ENCODE measurements around the gene NFATC2. TPM values are rescaled to one million over a fixed set of nuclear protein-coding genes. Genes with fewer than 3 reads are reported as not detected.
A peak's percentile ranks its signal among the peaks of the same experiment; 100 is the strongest.

Gene NFATC2
- total RNA-seq, 1 donor from 2014 or later = 3.9 TPM

DNA sequence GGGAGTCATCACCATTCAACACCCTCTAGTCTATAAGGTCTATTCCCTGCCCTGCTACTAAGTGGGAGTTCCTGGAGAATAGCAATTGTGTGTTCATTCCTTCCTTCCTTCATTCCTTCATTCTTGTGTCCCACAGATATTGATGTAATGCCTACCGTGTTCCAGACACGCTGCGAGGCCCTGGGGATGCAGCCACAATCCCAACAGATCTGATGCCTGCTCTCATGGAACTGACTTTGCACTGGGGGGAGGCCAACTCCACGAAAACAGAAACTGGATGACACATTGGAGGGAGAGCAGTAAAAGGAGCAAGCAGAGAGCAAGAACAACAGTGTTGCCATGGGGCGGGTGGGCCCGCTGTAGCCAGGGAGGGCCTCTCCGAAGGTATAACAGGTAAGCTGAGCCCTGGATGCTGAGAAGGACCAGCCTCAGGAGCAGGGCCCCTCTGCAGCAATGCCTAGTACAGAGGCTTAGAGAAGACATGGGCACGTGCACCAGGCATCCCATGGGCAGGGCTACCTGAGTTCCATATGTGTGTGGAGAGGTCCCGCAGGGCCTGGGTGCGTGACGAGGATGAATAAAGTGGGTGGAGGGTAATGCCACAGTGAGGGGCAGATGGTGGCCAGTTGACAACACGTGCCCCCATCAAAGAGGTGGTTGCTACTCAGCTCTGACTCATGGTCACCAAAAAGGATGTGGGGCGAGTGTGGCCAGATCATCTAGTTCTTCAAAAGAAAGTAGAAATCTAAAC lies 173.9 kb downstream of the NFATC2 start:
- TF ChIP-seq EZH2 (IDR thresholded peaks at IDR 0.05; ENCODE audit: insufficient read depth, low read length) = no peak
- TF ChIP-seq, protein P1, sequence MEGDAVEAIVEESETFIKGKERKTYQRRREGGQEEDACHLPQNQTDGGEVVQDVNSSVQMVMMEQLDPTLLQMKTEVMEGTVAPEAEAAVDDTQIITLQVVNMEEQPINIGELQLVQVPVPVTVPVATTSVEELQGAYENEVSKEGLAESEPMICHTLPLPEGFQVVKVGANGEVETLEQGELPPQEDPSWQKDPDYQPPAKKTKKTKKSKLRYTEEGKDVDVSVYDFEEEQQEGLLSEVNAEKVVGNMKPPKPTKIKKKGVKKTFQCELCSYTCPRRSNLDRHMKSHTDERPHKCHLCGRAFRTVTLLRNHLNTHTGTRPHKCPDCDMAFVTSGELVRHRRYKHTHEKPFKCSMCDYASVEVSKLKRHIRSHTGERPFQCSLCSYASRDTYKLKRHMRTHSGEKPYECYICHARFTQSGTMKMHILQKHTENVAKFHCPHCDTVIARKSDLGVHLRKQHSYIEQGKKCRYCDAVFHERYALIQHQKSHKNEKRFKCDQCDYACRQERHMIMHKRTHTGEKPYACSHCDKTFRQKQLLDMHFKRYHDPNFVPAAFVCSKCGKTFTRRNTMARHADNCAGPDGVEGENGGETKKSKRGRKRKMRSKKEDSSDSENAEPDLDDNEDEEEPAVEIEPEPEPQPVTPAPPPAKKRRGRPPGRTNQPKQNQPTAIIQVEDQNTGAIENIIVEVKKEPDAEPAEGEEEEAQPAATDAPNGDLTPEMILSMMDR (IDR thresholded peaks at IDR 0.05; ENCODE audit: insufficient read depth, low read depth, low read length) = no peak
- Histone ChIP-seq H3K27ac (ENCODE audit: low read depth, low read length) (peak overlapping the region; percentile 100), H3K27me3 (ENCODE audit: insufficient read depth, low read length) (no peaks in the 10 kb centered on the region), H3K79me2 (ENCODE audit: insufficient read depth, low read length) (peaks cover 18% of the 10 kb centered on the region), H3K4me3 (ENCODE audit: insufficient read depth, low read depth, low read length) (no peak overlapping the region), H3K9ac (ENCODE audit: low read length) (peak overlapping the region; percentile 92), H3K9me3 (ENCODE audit: insufficient read depth, low read depth, low read length) (no peaks in the 10 kb centered on the region), H3K4me1 (ENCODE audit: insufficient read depth, low read length) (peaks cover 48% of the 10 kb centered on the region), H3K4me2 (ENCODE audit: low read length) (peak overlapping the region; percentile 1), H3K36me3 (ENCODE audit: insufficient read depth, low read length) (no peaks in the 10 kb centered on the region), H2AFZ (ENCODE audit: low read depth, low read length) (no peak overlapping the region), H4K20me1 (ENCODE audit: insufficient read depth, low read length) (no peaks in the 10 kb centered on the region)
- DNase-seq (ENCODE audit: low read depth) (peak; percentile 66), FAIRE-seq (no peak)
- no peaks in the 10 kb centered on the region for H3K27me3 Mint-ChIP-seq (ENCODE audit: low read depth, unreplicated experiment)
- H3K9me3 Mint-ChIP-seq (ENCODE audit: unreplicated experiment) = peaks cover 8% of the 10 kb centered on the region
- H3K4me3 Mint-ChIP-seq (ENCODE audit: unreplicated experiment) = peak overlapping the region; percentile 18
- peaks cover 34% of the 10 kb centered on the region for H3K4me1 Mint-ChIP-seq (ENCODE audit: low read depth, unreplicated experiment)
- peak overlapping the region; percentile 85 for H3K27ac Mint-ChIP-seq (ENCODE audit: unreplicated experiment)
- peaks cover 6% of the 10 kb centered on the region for H3K36me3 Mint-ChIP-seq (ENCODE audit: low read depth, unreplicated experiment)

DNA sequence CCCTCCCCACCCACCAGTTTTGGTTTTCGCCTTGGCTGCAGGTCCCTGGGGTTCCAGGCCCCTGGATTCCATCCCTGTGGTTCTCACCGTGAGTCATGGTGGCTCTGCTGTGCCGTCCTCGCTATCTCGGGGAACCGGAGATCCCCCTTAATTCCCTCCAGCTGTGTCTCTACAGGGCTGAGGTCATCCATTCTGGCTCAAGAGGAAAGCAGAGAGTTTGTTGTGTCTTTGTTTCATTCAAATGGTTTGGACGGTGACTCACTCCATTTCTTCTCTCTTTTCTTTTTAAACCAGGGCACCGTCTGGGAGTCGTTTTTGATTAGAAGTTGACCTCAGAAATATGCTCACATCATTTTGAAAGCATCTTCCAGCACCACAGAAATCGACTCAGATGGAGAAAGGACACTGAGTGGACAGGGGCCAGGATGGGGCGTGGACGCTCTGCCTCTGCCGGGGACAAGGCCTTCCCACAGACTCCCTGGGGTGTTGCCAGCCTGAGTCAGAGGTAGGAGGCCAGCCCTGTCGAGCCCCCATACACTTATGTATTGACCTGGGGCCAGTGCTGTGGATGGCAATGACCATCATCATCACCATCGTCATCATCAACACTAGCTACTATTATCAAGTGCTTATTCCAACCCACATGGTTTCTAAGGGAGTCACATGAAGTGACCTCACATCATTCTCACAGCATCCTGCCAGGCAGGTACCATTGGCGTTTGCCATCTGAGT lies 176.2 kb downstream of the NFATC2 start:
- DNase-seq (ENCODE audit: low read depth) = peak; percentile 100
- H3K36me3 ChIP-seq (ENCODE audit: insufficient read depth, low read length) = no peaks in the 10 kb centered on the region
- Mint-ChIP-seq H3K27me3 (ENCODE audit: low read depth, unreplicated experiment) (no peaks in the 10 kb centered on the region), H3K27ac (ENCODE audit: unreplicated experiment) (peak overlapping the region; percentile 99), H3K9me3 (ENCODE audit: unreplicated experiment) (peaks cover 20% of the 10 kb centered on the region), H3K4me1 (ENCODE audit: low read depth, unreplicated experiment) (peaks cover 36% of the 10 kb centered on the region), H3K4me3 (ENCODE audit: unreplicated experiment) (peak overlapping the region; percentile 55), H3K36me3 (ENCODE audit: low read depth, unreplicated experiment) (peaks cover 8% of the 10 kb centered on the region)
- TF ChIP-seq EZH2 (IDR thresholded peaks at IDR 0.05; ENCODE audit: insufficient read depth, low read length) = no peak
- TF ChIP-seq, protein P1 (IDR thresholded peaks at IDR 0.05; ENCODE audit: insufficient read depth, low read depth, low read length) = no peak
- H3K9ac ChIP-seq (ENCODE audit: low read length) = peak overlapping the region; percentile 92
- H2AFZ ChIP-seq (ENCODE audit: low read depth, low read length) = no peak overlapping the region
- peak overlapping the region; percentile 100 for H3K27ac ChIP-seq (ENCODE audit: low read depth, low read length)
- H3K27me3 ChIP-seq (ENCODE audit: insufficient read depth, low read length) = no peaks in the 10 kb centered on the region
- H3K4me1 ChIP-seq (ENCODE audit: insufficient read depth, low read length) = peaks cover 42% of the 10 kb centered on the region
- peaks cover 8% of the 10 kb centered on the region for H3K9me3 ChIP-seq (ENCODE audit: insufficient read depth, low read depth, low read length)
- peak overlapping the region; percentile 73 for H3K4me2 ChIP-seq (ENCODE audit: low read length)
- no peaks in the 10 kb centered on the region for H4K20me1 ChIP-seq (ENCODE audit: insufficient read depth, low read length)
- peak; percentile 95 for FAIRE-seq
- H3K4me3 ChIP-seq (ENCODE audit: insufficient read depth, low read depth, low read length) = no peak overlapping the region
- peaks cover 18% of the 10 kb centered on the region for H3K79me2 ChIP-seq (ENCODE audit: insufficient read depth, low read length)

Measured in astrocyte (in vitro differentiated cells and primary cell).